Pulmonary artery endothelial cell (primary cell): Measurements from ENCODE around the gene CSF1. TPM values are rescaled to one million over a fixed set of nuclear protein-coding genes. Genes with fewer than 3 reads are reported as not detected.
"Not testable (repeated sequence)": the region's sequence is repeated elsewhere in the genome, so short reads cannot be mapped to it uniquely, and the experiment has no call there.

Source experiments
- DNase-seq: peaks from one replicate; pipeline ENCODE4 v3.0.0-alpha.2; 2011; ENCODE audit warnings: low read depth, low spot score
- total RNA-seq: library from RNA; depleted of rRNA; stranded (reverse); fragments of >200 nt; gene quantifications from 2 replicates; pipeline ENCODE4 v1.2.3, GENCODE V29; 2014

CSF1 gene
- total RNA-seq, 1 donor from 2014 or later, result 7.9 TPM

GRCh38 chr1:109935451-109935900 lies 24.8 kb downstream of the CSF1 start:
- DNase-seq, result no peak

GRCh38 chr1:109937738-109938137 lies 27.1 kb downstream of the CSF1 start:
- DNase-seq, result no peak

GRCh38 chr1:109938556-109938955 lies 27.9 kb downstream of the CSF1 start:
- DNase-seq, result no peak

GRCh38 chr1:109942434-109942833 lies 31.8 kb downstream of the CSF1 start:
- DNase-seq, result no peak

- no peak for DNase-seq
Measured at GRCh38 chr1:109944541-109944940, 33.9 kb downstream of the CSF1 start.

- DNase-seq, result no peak
Measured at GRCh38 chr1:109946511-109946910, 35.9 kb downstream of the CSF1 start.

GRCh38 chr1:109947582-109948284 lies 37.1 kb downstream of the CSF1 start:
- DNase-seq, result no peak

GRCh38 chr1:109948285-109948630 lies 37.6 kb downstream of the CSF1 start:
- no peak for DNase-seq

GRCh38 chr1:109950038-109950437 lies 39.4 kb downstream of the CSF1 start:
- DNase-seq, result no peak

- no peak for DNase-seq
Measured at GRCh38 chr1:109950509-109950908, 39.9 kb downstream of the CSF1 start.

- not testable (repeated sequence) for DNase-seq
Measured at GRCh38 chr1:109951501-109951900, 40.9 kb downstream of the CSF1 start.

GRCh38 chr1:109954041-109954512 lies 43.4 kb downstream of the CSF1 start:
- no peak for DNase-seq

GRCh38 chr1:109959632-109959973 lies 49.0 kb downstream of the CSF1 start:
- no peak for DNase-seq

GRCh38 chr1:109959974-109960744 lies 49.5 kb downstream of the CSF1 start:
- DNase-seq, result no peak

- DNase-seq, result no peak
Measured at GRCh38 chr1:109960745-109961094, 50.1 kb downstream of the CSF1 start.

GRCh38 chr1:109963864-109964263 lies 53.2 kb downstream of the CSF1 start:
- no peak for DNase-seq

GRCh38 chr1:109969146-109969829 lies 58.6 kb downstream of the CSF1 start:
- no peak for DNase-seq

GRCh38 chr1:109969907-109970306 lies 59.3 kb downstream of the CSF1 start:
- DNase-seq, result no peak

GRCh38 chr1:109971559-109971958 lies 60.9 kb downstream of the CSF1 start:
- DNase-seq, result no peak

- no peak for DNase-seq
Measured at GRCh38 chr1:109974191-109974590, 63.5 kb downstream of the CSF1 start.

GRCh38 chr1:109975718-109976117 lies 65.1 kb downstream of the CSF1 start:
- peak; percentile 29 for DNase-seq

- no peak for DNase-seq
Measured at GRCh38 chr1:109976762-109977161, 66.1 kb downstream of the CSF1 start.
